HepG2 (cell line): ENCODE results near the gene PHF10. TPM values are rescaled to one million over a fixed set of nuclear protein-coding genes. Genes with fewer than 3 reads are reported as not detected.
A peak's percentile ranks its signal among the peaks of the same experiment; 100 is the strongest.

Source experiments
- ARID2 ChIP-seq: sonication (generic); formaldehyde crosslinking; IDR thresholded peaks from 2 replicates; pipeline ENCODE4 v1.8.1; 2022; ENCODE audit warnings: mild to moderate bottlenecking, missing genetic modification reagents, borderline replicate concordance
- ARNTL ChIP-seq: sonication (generic); formaldehyde crosslinking; IDR thresholded peaks from 2 replicates; pipeline ENCODE4 v1.4.0; 2020; ENCODE audit warnings: mild to moderate bottlenecking, missing genetic modification reagents
- CBX5 ChIP-seq: sonication (generic); formaldehyde crosslinking; IDR thresholded peaks from 2 replicates; pipeline ENCODE4 v1.4.0; 2020; ENCODE audit warnings: missing genetic modification reagents, borderline replicate concordance
- CSRNP1 ChIP-seq: sonication (generic); formaldehyde crosslinking; IDR thresholded peaks from 2 replicates; pipeline ENCODE4 v1.8.1; 2023; ENCODE audit warnings: mild to moderate bottlenecking, missing genetic modification reagents
- DR1 ChIP-seq: sonication (generic); formaldehyde crosslinking; IDR thresholded peaks from 2 replicates; pipeline ENCODE4 v1.8.0; 2021; ENCODE audit warnings: mild to moderate bottlenecking, missing genetic modification reagents, inconsistent platforms
- ELF3 ChIP-seq: IDR thresholded peaks from 2 replicates; pipeline ENCODE4 v1.6.1; 2016; ENCODE audit warnings: missing genetic modification reagents, missing compliant biosample characterization
- FOXA1 ChIP-seq, 2 experiments: fragments of 450-650 bp in 1 of 2; sonication (generic) in 1 of 2; formaldehyde crosslinking in 1 of 2; IDR thresholded peaks; 2 replicates each; pipeline versions ENCODE4 v1.4.0 to v1.6.1; 2016 to 2020; ENCODE audit warnings: missing genetic modification reagents in 1 of 2
- FOXC1 ChIP-seq: sonication (generic); formaldehyde crosslinking; IDR thresholded peaks from 2 replicates; pipeline ENCODE4 v1.8.0; 2022; ENCODE audit warnings: mild to moderate bottlenecking, missing genetic modification reagents, borderline replicate concordance
- GATAD2A ChIP-seq: IDR thresholded peaks from 2 replicates; pipeline ENCODE4 v1.6.1; 2016
- ISL2 ChIP-seq: sonication (generic); formaldehyde crosslinking; IDR thresholded peaks from 2 replicates; pipeline ENCODE4 v1.5.0; 2020; ENCODE audit warnings: missing genetic modification reagents
- KLF11 ChIP-seq: IDR thresholded peaks from 2 replicates; pipeline ENCODE4 v1.6.1; 2016; ENCODE audit warnings: missing compliant biosample characterization
- KLF6 ChIP-seq: IDR thresholded peaks from 2 replicates; pipeline ENCODE4 v1.8.0; 2016; ENCODE audit warnings: missing biosample characterization, missing genetic modification reagents
- PREB ChIP-seq: sonication (generic); formaldehyde crosslinking; IDR thresholded peaks from 2 replicates; pipeline ENCODE4 v1.4.0; 2020; ENCODE audit warnings: missing genetic modification reagents
- SIN3A ChIP-seq: IDR thresholded peaks from 2 replicates; pipeline ENCODE4 v1.6.1; 2011; ENCODE audit warnings: low read depth, mild to moderate bottlenecking, control low read depth, low read length, borderline replicate concordance
- SIX4 ChIP-seq: sonication (generic); formaldehyde crosslinking; IDR thresholded peaks from 2 replicates; pipeline ENCODE4 v1.4.0; 2020; ENCODE audit warnings: missing genetic modification reagents
- SNAPC4 ChIP-seq: sonication (generic); formaldehyde crosslinking; IDR thresholded peaks from 2 replicates; pipeline ENCODE4 v1.4.0; 2020; ENCODE audit warnings: mild to moderate bottlenecking, missing genetic modification reagents
- ZKSCAN8 ChIP-seq: IDR thresholded peaks from 2 replicates; pipeline ENCODE4 v1.6.1; 2016; ENCODE audit warnings: borderline replicate concordance, missing genetic modification reagents, missing compliant biosample characterization
- ZNF12 ChIP-seq: sonication (generic); formaldehyde crosslinking; IDR thresholded peaks from 2 replicates; pipeline ENCODE4 v1.5.0; 2020; ENCODE audit warnings: missing genetic modification reagents
- ZNF136 ChIP-seq: sonication (generic); formaldehyde crosslinking; IDR thresholded peaks from 2 replicates; pipeline ENCODE4 v1.8.1; 2022; ENCODE audit warnings: low read depth, mild to moderate bottlenecking, moderate library complexity, missing genetic modification reagents
- ZNF282 ChIP-seq: fragments of 450-650 bp; IDR thresholded peaks from 2 replicates; pipeline ENCODE4 v1.6.1; 2018; ENCODE audit not compliant: partially characterized antibody
- ZNF333 ChIP-seq: sonication (generic); formaldehyde crosslinking; IDR thresholded peaks from 2 replicates; pipeline ENCODE4 v1.4.0; 2020; ENCODE audit warnings: mild to moderate bottlenecking, missing genetic modification reagents, borderline replicate concordance
- ZNF441 ChIP-seq: sonication (generic); formaldehyde crosslinking; IDR thresholded peaks from 2 replicates; pipeline ENCODE4 v1.7.0; 2021; ENCODE audit warnings: missing genetic modification reagents, borderline replicate concordance
- polyA plus RNA-seq, 8 experiments: library from polyadenylated mRNA; depleted of rRNA in 3 of 8; stranded (reverse) in 7 of 8; unstranded in 1 of 8; fragments of >200 nt; fragmentation: Illumina TruSeq in 4 of 8; extraction: Trizol in 4 of 8; gene quantifications; 2 replicates each; pipeline versions ENCODE4 v1.2.1 to v1.2.3, GENCODE V29; 2011 to 2016; ENCODE audit warnings: low read depth in 4 of 8, missing spikeins in 1 of 8, mixed read lengths in 1 of 8; ENCODE audit not compliant: insufficient read depth in 1 of 8
- total RNA-seq, 5 experiments: library from RNA; depleted of rRNA; stranded (reverse); fragments of >200 nt; fragmentation: Illumina TruSeq; extraction: Trizol; gene quantifications; 2 replicates each; pipeline ENCODE4 v1.2.3, GENCODE V29; 2016; ENCODE audit warnings: low read depth in 1 of 5

Gene PHF10
- total and polyA plus RNA-seq, 2 of the 13 experiments (the other 11 are each of a cell fraction or from before 2014, with no cell fraction given) = 42.1 to 84.1 TPM

GRCh38 chr6:169725125-169726048 lies 1.1 kb upstream of the PHF10 start (continued):
- TF ChIP-seq FOXC1 (CRISPR knock-in tag) (0 out of 2 replicates have a peak, but pooled peaks have one; percentile 70), ISL2 (CRISPR knock-in tag) (peak; percentile 69), ZNF441 (CRISPR knock-in tag) (peak; percentile 13), CSRNP1 (CRISPR knock-in tag) (0 out of 2 replicates have a peak, but pooled peaks have one; percentile 5), ELF3 (peak; percentile 89), ZNF12 (0 out of 2 replicates have a peak, but pooled peaks have one; percentile 28), SNAPC4 (peak; percentile 83; the same call in 1 of the 2 replicates), ARID2 (CRISPR knock-in tag) (peak; percentile 82; the same call in 1 of the 2 replicates), CBX5 (CRISPR knock-in tag) (peak; percentile 8; the same call in 1 of the 2 replicates), ARNTL (no peak), GATAD2A (CRISPR knock-in tag) (peak; percentile 92), SIN3A (peak; percentile 45; the same call in 1 of the 2 replicates), ZNF333 (peak; percentile 11), SIX4 (CRISPR knock-in tag) (peak; percentile 71), ZKSCAN8 (CRISPR knock-in tag) (peak; percentile 66; the same call in 1 of the 2 replicates), DR1 (CRISPR knock-in tag) (0 out of 2 replicates have a peak, but pooled peaks have one; percentile 74), FOXA1 (IDR thresholded peaks at IDR 0.05) (no peak), FOXA1 (CRISPR knock-in tag; IDR thresholded peaks at IDR 0.05) (peak; percentile 80), ZNF282 (no peak), ZNF136 (CRISPR knock-in tag) (0 out of 2 replicates have a peak, but pooled peaks have one; percentile 90), KLF11 (CRISPR knock-in tag) (no peak), PREB (CRISPR knock-in tag) (no peak), KLF6 (CRISPR knock-in tag) (peak; percentile 88; the same call in 1 of the 2 replicates)
